ENCODE data around the gene SPATA19. TPM values are rescaled to one million over a fixed set of nuclear protein-coding genes. Genes with fewer than 3 reads are reported as not detected.

Gene SPATA19
- total RNA-seq, 4 donors from 2014 or later: not detected

- no peaks in the 10 kb centered on the region for H3K4me1 ChIP-seq
- TF ChIP-seq CTCF (IDR thresholded peaks at IDR 0.05) (no peak), POLR2A (IDR thresholded peaks at IDR 0.05) (no peak)
- no peak for DNase-seq
- no peak overlapping the region for H3K27ac ChIP-seq
- H3K27me3 ChIP-seq: no peaks in the 10 kb centered on the region
- intact Hi-C loops (cut with DNase I; ENCODE audit: low total_unique reads): no loop called here
- no peaks in the 10 kb centered on the region for H3K36me3 ChIP-seq
- H3K4me3 ChIP-seq: no peak overlapping the region
- no peaks in the 10 kb centered on the region for H3K9me3 ChIP-seq
These were observed 22.1 kb downstream of the SPATA19 start for GRCh38 chr11:133823211-133823610.

GRCh38 chr11:133821776-133822175, 23.5 kb downstream of the SPATA19 start:
- no peak overlapping the region for H3K27ac ChIP-seq
- H3K4me1 ChIP-seq: no peaks in the 10 kb centered on the region
- H3K4me3 ChIP-seq: no peak overlapping the region
- H3K36me3 ChIP-seq: no peaks in the 10 kb centered on the region
- no peaks in the 10 kb centered on the region for H3K9me3 ChIP-seq
- no peaks in the 10 kb centered on the region for H3K27me3 ChIP-seq
- intact Hi-C loops (cut with DNase I; ENCODE audit: low total_unique reads): no loop called here
- no peak for DNase-seq
- TF ChIP-seq CTCF (IDR thresholded peaks at IDR 0.05) (no peak), POLR2A (IDR thresholded peaks at IDR 0.05) (no peak)

- Histone ChIP-seq H3K36me3 (no peaks in the 10 kb centered on the region), H3K27me3 (no peaks in the 10 kb centered on the region), H3K27ac (no peak overlapping the region), H3K4me1 (no peaks in the 10 kb centered on the region), H3K4me3 (no peak overlapping the region), H3K9me3 (no peaks in the 10 kb centered on the region)
- intact Hi-C loops (cut with DNase I; ENCODE audit: low total_unique reads): no loop called here
- TF ChIP-seq CTCF (IDR thresholded peaks at IDR 0.05) (no peak), POLR2A (IDR thresholded peaks at IDR 0.05) (no peak)
- DNase-seq: no peak
These were observed 25.5 kb downstream of the SPATA19 start for GRCh38 chr11:133819746-133820315.

GRCh38 chr11:133819114-133819513, 26.2 kb downstream of the SPATA19 start:
- TF ChIP-seq CTCF (IDR thresholded peaks at IDR 0.05) (no peak), POLR2A (IDR thresholded peaks at IDR 0.05) (no peak)
- no peaks in the 10 kb centered on the region for H3K9me3 ChIP-seq
- intact Hi-C loops (cut with DNase I; ENCODE audit: low total_unique reads): no loop called here
- no peaks in the 10 kb centered on the region for H3K27me3 ChIP-seq
- H3K4me1 ChIP-seq: no peaks in the 10 kb centered on the region
- H3K4me3 ChIP-seq: no peak overlapping the region
- H3K36me3 ChIP-seq: no peaks in the 10 kb centered on the region
- no peak for DNase-seq
- H3K27ac ChIP-seq: no peak overlapping the region

- no peak overlapping the region for H3K4me3 ChIP-seq
- H3K27ac ChIP-seq: no peak overlapping the region
- no peaks in the 10 kb centered on the region for H3K36me3 ChIP-seq
- H3K4me1 ChIP-seq: no peaks in the 10 kb centered on the region
- no peaks in the 10 kb centered on the region for H3K9me3 ChIP-seq
- no peak for DNase-seq
- intact Hi-C loops (cut with DNase I; ENCODE audit: low total_unique reads): no loop called here
- H3K27me3 ChIP-seq: no peaks in the 10 kb centered on the region
- no peak for TF ChIP-seq POLR2A (IDR thresholded peaks at IDR 0.05)
- no peak for TF ChIP-seq CTCF (IDR thresholded peaks at IDR 0.05)
These were observed 27.0 kb downstream of the SPATA19 start for GRCh38 chr11:133818302-133818701.
